NCI-H187 treated with DMSO at 0.1 percent for 48 hours (cell line): ENCODE results near the gene NTN3.
A peak's percentile ranks its signal among the peaks of the same experiment; 100 is the strongest.
"Not testable (repeated sequence)": the region's sequence is repeated elsewhere in the genome, so short reads cannot be mapped to it uniquely, and the experiment has no call there.

Experiments
- DNase-seq: peaks from one replicate; lab custom pipeline; 2025; lab: John Stamatoyannopoulos, UW

The NTN3 gene

DNA sequence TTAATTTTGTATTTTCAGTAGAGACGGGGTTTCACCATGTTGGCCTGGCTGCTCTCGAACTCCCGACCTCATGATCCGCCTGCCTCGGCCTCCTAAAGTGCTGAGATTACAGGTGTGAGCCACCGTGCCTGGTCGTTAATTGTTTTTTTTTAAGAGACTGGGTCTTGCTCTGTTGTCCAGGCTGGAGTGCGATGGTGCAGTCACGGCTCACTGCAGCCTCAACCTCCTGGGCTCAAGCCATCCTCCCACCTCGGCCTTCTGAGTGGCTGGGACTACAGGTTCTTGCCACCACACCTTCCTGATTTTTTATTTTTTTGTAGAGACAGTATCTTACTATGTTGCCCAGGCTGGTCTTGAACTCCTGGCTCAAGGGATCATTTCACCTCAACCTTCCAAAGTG lies 8.9 kb downstream of the NTN3 start:
- not testable (repeated sequence) for DNase-seq

DNA sequence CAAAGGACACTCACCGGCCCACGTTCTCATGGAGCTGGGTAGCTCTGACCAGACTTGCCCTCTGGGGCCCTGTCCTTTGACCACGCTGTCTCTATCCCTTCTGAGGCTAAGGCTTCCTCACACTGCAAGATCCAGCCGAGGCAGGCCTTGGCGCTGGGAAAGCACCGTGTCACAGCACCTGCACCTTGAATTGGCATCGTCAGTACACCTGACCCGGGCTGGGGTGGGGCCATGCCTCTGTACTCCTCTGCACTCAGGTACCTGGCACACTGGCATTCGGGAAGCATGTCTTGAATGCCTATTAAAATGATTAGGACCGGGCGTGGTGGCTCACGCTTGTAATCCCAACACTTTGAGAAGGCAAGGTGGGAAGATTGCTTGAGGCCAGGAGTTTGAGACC lies 9.9 kb downstream of the NTN3 start:
- no peak for DNase-seq

DNA sequence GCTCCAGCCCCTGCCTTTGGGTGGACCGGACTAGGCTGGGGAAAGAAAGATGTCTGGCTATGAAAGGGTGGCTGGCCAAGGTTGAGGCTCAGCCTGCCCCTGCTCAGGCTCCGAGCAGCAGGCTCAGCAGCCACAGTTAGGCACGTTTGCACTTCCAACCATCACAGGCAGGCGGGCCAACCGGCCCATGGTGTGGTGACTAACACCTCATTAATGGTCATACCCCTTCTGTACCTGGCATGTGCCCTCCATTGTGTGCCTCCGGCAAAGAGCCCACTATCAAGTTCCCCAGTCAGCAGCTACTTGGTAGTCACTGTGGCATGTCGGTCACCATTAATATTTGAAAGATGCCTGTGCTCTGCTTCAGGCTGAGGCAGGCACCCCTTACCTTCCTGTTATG lies 10.6 kb downstream of the NTN3 start:
- no peak for DNase-seq

DNA sequence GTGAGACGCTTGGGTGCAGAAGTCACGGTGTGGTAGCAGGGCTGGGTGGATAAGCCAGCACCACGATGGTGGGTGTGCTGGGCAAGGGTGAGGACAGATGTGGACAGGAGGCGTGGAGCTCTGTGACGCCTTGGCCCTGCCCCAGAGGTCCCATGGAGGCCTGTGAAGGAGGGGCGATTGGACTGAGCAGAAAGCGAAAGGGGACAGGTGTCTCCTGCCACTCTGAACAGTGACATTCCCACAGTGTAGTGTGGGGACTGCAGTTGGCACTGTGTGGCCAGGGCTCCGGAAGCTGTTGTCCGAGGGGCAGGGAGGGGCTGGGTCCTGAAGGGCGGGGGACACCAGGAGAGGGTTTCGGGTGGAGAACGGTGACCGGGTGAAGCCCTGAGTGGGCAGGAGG lies 11.2 kb downstream of the NTN3 start:
- no peak for DNase-seq

DNA sequence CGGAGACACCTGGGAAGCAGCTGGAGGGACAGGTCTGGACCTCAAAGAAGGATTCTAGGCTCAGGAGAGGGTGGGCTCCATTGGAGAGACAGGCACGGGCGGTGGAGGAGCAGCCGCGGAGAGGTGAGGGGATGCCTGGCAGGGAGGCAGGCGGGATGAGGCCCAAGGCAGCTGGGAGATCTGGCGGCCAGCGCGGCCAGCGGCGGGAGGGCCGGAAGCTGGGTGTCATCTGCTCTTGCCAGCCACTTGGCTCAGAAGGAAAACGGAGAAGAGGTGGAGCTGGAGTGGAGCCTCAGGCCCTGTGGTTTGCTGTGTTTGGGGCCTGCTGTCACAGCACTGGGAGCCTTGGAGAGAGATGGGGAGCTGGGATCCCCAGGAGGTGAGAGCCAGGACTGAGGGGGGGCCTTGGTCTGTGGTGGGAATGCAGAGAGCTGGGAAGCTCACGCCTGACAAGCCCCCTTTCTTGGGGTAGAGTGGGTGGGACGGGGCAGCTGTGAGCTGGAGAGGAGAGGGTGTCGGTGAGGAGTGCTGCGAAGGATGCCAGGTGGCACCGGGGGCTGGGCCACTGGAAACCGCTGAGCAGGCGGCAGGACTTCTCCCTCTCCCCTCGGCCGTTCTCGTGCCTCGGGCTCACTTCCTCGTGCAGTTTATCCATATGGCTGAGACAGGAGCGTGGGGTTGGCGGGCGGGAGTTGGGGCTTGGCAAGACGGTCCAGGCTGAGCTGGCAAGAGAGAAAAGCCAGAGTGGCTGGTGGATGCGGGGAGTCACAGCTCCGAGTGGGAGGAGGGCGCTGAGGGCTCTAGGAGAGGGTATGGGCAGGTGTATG lies 11.8 kb downstream of the NTN3 start:
- DNase-seq, result peak; percentile 55

DNA sequence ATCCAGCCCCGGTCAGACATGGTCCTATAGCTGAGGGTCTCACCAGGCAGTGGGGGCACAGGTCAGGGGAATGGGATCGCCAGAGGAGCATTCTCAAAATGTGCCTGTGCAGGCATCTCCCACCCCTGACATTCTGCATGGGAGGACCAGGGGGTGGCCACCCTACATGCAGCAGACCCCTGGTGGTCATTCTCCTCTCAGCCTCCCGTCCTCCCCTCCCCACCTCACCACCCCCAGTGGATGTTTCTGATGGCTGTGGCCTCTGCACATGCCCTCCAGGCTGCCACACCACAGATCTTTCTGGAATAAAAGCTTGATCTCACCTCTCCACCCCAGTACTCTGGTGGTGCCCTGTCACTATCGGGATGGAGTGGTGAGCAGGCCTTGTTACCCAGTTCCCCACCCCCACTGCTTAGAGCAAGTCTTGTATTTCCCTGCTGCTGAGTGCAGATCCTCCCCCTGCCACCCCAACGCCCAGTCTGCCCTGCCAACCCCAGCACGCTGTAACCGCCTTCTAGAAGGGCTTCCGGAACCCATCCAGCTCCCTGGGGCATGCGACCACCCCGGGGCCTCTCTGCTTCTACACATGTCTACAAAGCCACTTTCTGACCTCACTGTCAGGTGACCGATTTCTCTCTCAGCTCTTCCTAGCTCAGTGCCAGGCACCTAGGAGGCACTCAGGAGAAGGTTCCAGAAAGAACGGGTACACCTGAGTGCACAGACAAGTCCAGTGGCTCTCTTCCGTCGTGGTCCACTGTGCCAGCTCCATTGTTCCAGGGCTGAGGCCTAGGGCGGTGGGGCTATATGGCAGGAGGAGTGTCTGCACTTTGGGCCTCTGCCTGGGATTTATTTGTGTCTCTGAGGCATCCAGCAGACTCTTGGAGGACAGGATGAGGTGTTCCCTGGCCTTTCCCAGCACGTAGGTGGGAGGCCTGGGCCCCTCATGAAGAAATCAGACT lies 13.1 kb downstream of the NTN3 start:
- no peak for DNase-seq

DNA sequence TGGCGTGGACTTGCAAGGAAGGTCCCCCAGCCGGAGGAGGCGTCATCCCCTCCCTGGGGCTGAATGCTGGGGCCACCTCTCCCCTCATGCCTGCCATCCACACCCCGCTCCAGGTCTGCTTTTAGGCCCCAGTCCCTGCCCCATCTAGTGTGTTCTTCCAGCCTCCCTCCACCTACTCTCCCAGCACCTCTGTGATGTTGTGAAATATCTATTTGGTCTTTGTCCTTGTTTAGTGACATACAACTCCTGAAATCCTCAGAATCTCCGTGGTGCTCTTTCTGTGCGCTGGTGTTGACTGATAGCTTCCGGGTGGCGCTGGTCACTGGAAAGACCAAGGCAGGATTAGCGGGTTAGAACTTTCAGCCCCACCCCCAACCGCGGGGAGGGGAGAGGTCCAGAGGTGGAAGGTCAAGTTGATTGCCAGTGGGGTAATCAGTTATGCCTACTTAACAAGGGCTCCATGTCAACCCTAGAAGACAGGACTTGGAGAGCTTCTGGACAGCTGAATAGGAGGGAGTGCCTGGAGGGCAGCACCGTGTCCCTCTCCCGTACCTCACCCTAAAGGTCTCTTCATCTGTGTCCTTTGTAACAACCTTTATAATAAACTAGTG lies 13.9 kb downstream of the NTN3 start:
- DNase-seq, result no peak

GRCh38 chr16:2485811-2486507 lies 14.9 kb downstream of the NTN3 start:
- DNase-seq, result no peak

GRCh38 chr16:2486645-2487516 lies 15.8 kb downstream of the NTN3 start:
- no peak for DNase-seq

DNA sequence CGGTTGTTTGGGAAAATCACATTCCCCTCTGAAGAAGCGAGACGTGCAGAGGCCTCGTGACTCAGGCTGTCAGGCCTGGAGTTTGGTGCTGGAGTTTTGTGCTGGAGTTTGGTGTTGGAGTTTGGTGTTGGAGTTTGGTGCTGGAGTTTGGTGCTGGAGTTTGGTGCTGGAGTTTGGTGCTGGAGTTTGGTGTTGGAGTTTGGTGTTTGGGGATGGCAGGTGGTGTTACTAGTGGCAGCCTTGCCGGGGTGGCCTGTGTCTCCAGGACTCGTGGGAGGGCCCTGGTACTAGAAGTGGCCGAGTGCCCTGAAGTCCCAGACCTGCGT lies 16.4 kb downstream of the NTN3 start:
- no peak for DNase-seq

DNA sequence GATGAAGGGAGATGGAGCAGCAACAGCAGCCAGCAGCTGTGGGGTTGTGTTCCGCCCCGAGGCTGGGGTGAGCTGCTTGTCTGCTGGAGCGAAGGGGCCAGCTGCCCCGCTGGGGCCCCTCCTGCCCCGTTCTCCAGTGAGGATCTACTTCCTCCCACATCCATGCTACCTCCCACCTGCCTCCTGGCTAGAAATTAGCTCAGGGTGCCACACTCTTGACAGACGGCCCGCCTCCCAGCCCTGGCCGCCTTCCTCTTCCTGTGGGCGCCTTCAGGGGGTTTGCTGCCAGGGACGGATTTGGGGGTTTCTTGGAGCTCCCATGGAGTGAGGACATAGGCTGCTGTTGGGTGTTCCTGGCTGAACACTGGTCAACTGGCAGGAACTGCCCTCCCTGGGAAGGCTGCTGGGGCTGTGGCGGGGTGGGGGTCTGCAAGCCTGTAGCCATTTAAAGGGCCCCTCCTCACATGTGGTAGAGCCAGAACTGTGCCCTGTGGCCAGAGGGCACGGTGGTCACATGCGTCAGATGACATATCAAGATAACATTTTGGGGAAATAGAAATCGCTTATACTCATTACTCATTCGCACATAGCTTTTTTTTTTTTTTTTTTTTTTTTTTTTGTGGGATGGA lies 16.9 kb downstream of the NTN3 start:
- no peak for DNase-seq

GRCh38 chr16:2489581-2489980 lies 18.5 kb downstream of the NTN3 start:
- no peak for DNase-seq

GRCh38 chr16:2490190-2491105 lies 19.4 kb downstream of the NTN3 start:
- DNase-seq, result peak; percentile 92

DNA sequence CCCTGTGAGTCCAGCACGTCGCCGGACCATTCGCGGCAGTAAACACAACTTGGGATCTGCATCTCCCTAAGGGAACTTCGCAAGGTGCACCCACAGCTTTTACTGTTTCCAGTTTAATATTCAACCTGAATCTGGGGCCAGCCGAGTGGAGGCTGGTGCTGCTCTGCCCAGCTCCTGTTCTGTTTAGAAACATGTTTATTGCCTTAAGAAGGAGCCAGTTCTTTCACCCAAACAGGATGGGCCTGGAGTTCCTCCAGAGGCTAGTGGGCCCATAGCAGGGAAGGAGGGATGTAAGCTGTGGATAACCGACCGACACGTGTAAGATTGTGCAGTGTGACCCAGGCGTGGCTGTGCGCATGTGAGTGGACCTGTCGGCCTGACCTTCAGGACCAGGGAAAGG lies 21.2 kb downstream of the NTN3 start:
- no peak for DNase-seq

DNA sequence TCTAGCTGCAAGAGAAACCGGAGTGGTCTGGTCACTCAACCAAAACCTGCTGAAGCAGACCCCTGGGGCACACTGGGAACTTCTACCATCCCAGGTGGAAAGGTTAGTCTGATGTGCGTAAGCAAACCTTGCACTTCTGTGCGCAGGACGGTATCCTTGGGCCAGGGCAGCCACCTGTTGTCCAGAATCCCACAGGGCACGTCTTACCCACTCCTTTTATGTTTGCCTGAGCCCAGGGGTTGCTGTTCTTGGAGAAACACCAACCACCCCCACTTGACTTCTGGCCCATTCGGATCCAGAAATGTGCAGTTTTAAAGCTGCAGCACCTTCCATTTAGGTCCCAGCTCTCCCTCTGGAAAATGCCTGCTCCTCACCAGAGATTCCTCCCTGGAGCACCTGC lies 22.5 kb downstream of the NTN3 start:
- DNase-seq, result no peak

GRCh38 chr16:2494616-2495015 lies 23.5 kb downstream of the NTN3 start:
- DNase-seq, result no peak

GRCh38 chr16:2495041-2495440 lies 23.9 kb downstream of the NTN3 start:
- DNase-seq, result no peak

- no peak for DNase-seq
Measured at GRCh38 chr16:2496223-2497115, 25.4 kb downstream of the NTN3 start.
